Adrenal gland (tissue), 5 donors: ENCODE results near the gene BEND5.

ENCODE experiments used
- CTCF ChIP-seq, 6 experiments: fragments of 450-650 bp in 4 of 6; fragments of 200-600 bp in 2 of 6; sonication (generic) in 1 of 6; IDR thresholded peaks; 1 replicate in 5 of 6; 2 replicates in 1 of 6; pipeline versions ENCODE4 v1.5.1 to v1.8.0; 2016 to 2021; ENCODE audit warnings: antibody characterized with exemption in 6 of 6, mild to moderate bottlenecking in 2 of 6, moderate library complexity in 1 of 6
- POLR2A ChIP-seq, 2 donors: fragments of 450-650 bp; IDR thresholded peaks; one replicate each; pipeline ENCODE4 v1.6.1; 2017; ENCODE audit warnings: antibody characterized with exemption in 2 of 2, mild to moderate bottlenecking in 2 of 2, moderate library complexity in 1 of 2
- donor health status: DM: no; HTN: no; CAD: no.

GRCh38 chr1:48704736-48705135, 72.0 kb downstream of the BEND5 start:
- TF ChIP-seq CTCF (IDR thresholded peaks at IDR 0.05) = no peak
- no peak for TF ChIP-seq POLR2A (IDR thresholded peaks at IDR 0.05)
